Activated CD4-positive, alpha-beta T cell treated with anti-CD3 and anti-CD28 coated beads, Interleukin-2, amount 10 ng/mL, durations not matched to agents 7 days and 5 days (primary cell): ENCODE results near the gene MYO1B. TPM values are rescaled to one million over a fixed set of nuclear protein-coding genes. Genes with fewer than 3 reads are reported as not detected.

ENCODE experiments used
- CTCF ChIA-PET: fragments of 350-600 bp; sonication (Branson Sonifier 250); formaldehyde crosslinking; loops from one replicate; lab custom pipeline; 2021; ENCODE audit warnings: antibody characterized with exemption; lab: Charles Lee
- POLR2A ChIA-PET: fragments of 350-600 bp; sonication (Branson Sonifier 250); formaldehyde crosslinking; loops from one replicate; lab custom pipeline; 2021; ENCODE audit warnings: antibody characterized with exemption; lab: Charles Lee
- DNase-seq: peaks from one replicate; pipeline ENCODE4 v3.0.0-alpha.2; 2020
- H3K27ac Mint-ChIP-seq: one replicate; pipeline ENCODE4 v1.8.0; 2021; ENCODE audit warnings: mild to moderate bottlenecking, moderate library complexity, mixed read lengths
- H3K27me3 Mint-ChIP-seq: one replicate; pipeline ENCODE4 v1.8.0; 2021; ENCODE audit warnings: mixed read lengths
- H3K36me3 Mint-ChIP-seq: one replicate; pipeline ENCODE4 v1.8.0; 2021; ENCODE audit warnings: low read depth, mixed read lengths
- H3K4me1 Mint-ChIP-seq: one replicate; pipeline ENCODE4 v1.8.0; 2021; ENCODE audit warnings: mixed read lengths
- H3K4me3 Mint-ChIP-seq: one replicate; pipeline ENCODE4 v1.8.0; 2021; ENCODE audit warnings: mild to moderate bottlenecking, moderate library complexity, mixed read lengths
- H3K9me3 Mint-ChIP-seq: one replicate; pipeline ENCODE4 v1.8.0; 2021; ENCODE audit warnings: mixed read lengths
- total RNA-seq, 2 experiments: library from RNA; stranded (reverse); gene quantifications; one replicate each; pipeline ENCODE4 v1.2.3, GENCODE V29; 2021

Gene MYO1B
- total RNA-seq, 2 experiments from 2014 or later = 0.74 to 0.98 TPM

GRCh38 chr2:191321861-191322662, 76.9 kb downstream of the MYO1B start:
- Mint-ChIP-seq H3K27me3 (peaks cover 9% of the 10 kb centered on the region), H3K4me3 (no peak overlapping the region), H3K36me3 (no peaks in the 10 kb centered on the region), H3K4me1 (peaks cover 18% of the 10 kb centered on the region), H3K9me3 (no peaks in the 10 kb centered on the region), H3K27ac (no peak overlapping the region)
- ChIA-PET POLR2A (no interaction called here), CTCF (interaction anchor here (1.2 kb wide), 1 partner anchor 9 kb away, joined by 3 read pairs; no protein-coding TSS in a partner anchor)
- DNase-seq = peak; percentile 20

- Mint-ChIP-seq H3K27ac (no peak overlapping the region), H3K4me3 (no peak overlapping the region), H3K4me1 (peaks cover 18% of the 10 kb centered on the region), H3K27me3 (peaks cover 9% of the 10 kb centered on the region), H3K9me3 (no peaks in the 10 kb centered on the region), H3K36me3 (no peaks in the 10 kb centered on the region)
- ChIA-PET CTCF (no interaction called here), POLR2A (no interaction called here)
- no peak for DNase-seq
Observed at GRCh38 chr2:191322828-191323506, 77.8 kb downstream of the MYO1B start.

- no peak overlapping the region for H3K4me3 Mint-ChIP-seq
- DNase-seq = no peak
- CTCF ChIA-PET = interaction anchor here (1.0 kb wide), 1 partner anchor 18 kb away, joined by 3 read pairs; no protein-coding TSS in a partner anchor
- peaks cover 18% of the 10 kb centered on the region for H3K4me1 Mint-ChIP-seq
- H3K27me3 Mint-ChIP-seq = peaks cover 5% of the 10 kb centered on the region
- POLR2A ChIA-PET = no interaction called here
- H3K36me3 Mint-ChIP-seq = no peaks in the 10 kb centered on the region
- H3K9me3 Mint-ChIP-seq = no peaks in the 10 kb centered on the region
- no peak overlapping the region for H3K27ac Mint-ChIP-seq
Observed at GRCh38 chr2:191325651-191326365, 80.6 kb downstream of the MYO1B start.

- no peak overlapping the region for H3K27ac Mint-ChIP-seq
- ChIA-PET POLR2A (no interaction called here), CTCF (no interaction called here)
Observed at GRCh38 chr2:191327484-191327883, 82.3 kb downstream of the MYO1B start.

GRCh38 chr2:191328150-191328809, 83.1 kb downstream of the MYO1B start:
- no peaks in the 10 kb centered on the region for H3K4me1 Mint-ChIP-seq
- peaks cover 4% of the 10 kb centered on the region for H3K27me3 Mint-ChIP-seq
- no peak for DNase-seq
- ChIA-PET CTCF (interaction anchor here (0.6 kb wide), 1 partner anchor 12 kb away, joined by 3 read pairs; no protein-coding TSS in a partner anchor), POLR2A (no interaction called here)
- no peak overlapping the region for H3K4me3 Mint-ChIP-seq
- H3K27ac Mint-ChIP-seq = no peak overlapping the region
- peaks cover 3% of the 10 kb centered on the region for H3K9me3 Mint-ChIP-seq
- no peaks in the 10 kb centered on the region for H3K36me3 Mint-ChIP-seq

More at GRCh38 chr2:191327484-191327883, 82.3 kb downstream of the MYO1B start:
- Mint-ChIP-seq H3K4me1 (peaks cover 6% of the 10 kb centered on the region), H3K36me3 (no peaks in the 10 kb centered on the region), H3K4me3 (no peak overlapping the region), H3K9me3 (peaks cover 3% of the 10 kb centered on the region), H3K27me3 (peaks cover 5% of the 10 kb centered on the region)
- no peak for DNase-seq

GRCh38 chr2:191329841-191330240, 84.6 kb downstream of the MYO1B start:
- POLR2A ChIA-PET = no interaction called here
- Mint-ChIP-seq H3K9me3 (peaks cover 3% of the 10 kb centered on the region), H3K4me1 (no peaks in the 10 kb centered on the region), H3K36me3 (no peaks in the 10 kb centered on the region), H3K27me3 (peaks cover 3% of the 10 kb centered on the region), H3K4me3 (no peak overlapping the region), H3K27ac (no peak overlapping the region)
- CTCF ChIA-PET = no interaction called here
- no peak for DNase-seq

GRCh38 chr2:191333911-191334357, 88.7 kb downstream of the MYO1B start:
- Mint-ChIP-seq H3K9me3 (peaks cover 3% of the 10 kb centered on the region), H3K4me3 (no peak overlapping the region), H3K27me3 (no peaks in the 10 kb centered on the region), H3K4me1 (no peaks in the 10 kb centered on the region), H3K36me3 (no peaks in the 10 kb centered on the region), H3K27ac (no peak overlapping the region)
- no peak for DNase-seq
- ChIA-PET POLR2A (no interaction called here), CTCF (interaction anchor here (0.6 to 0.7 kb wide), 2 partner anchors 14 to 420 kb away, joined by 3 to 6 read pairs; no protein-coding TSS in a partner anchor)

GRCh38 chr2:191335875-191336464, 90.8 kb downstream of the MYO1B start:
- no peak for DNase-seq
- Mint-ChIP-seq H3K9me3 (peaks cover 3% of the 10 kb centered on the region), H3K27me3 (no peaks in the 10 kb centered on the region), H3K36me3 (no peaks in the 10 kb centered on the region), H3K27ac (no peak overlapping the region), H3K4me1 (no peaks in the 10 kb centered on the region), H3K4me3 (no peak overlapping the region)
- CTCF ChIA-PET = no interaction called here
- POLR2A ChIA-PET = no interaction called here

GRCh38 chr2:191341436-191341835, 96.2 kb downstream of the MYO1B start:
- H3K36me3 Mint-ChIP-seq = no peaks in the 10 kb centered on the region
- no peaks in the 10 kb centered on the region for H3K27me3 Mint-ChIP-seq
- no peak overlapping the region for H3K4me3 Mint-ChIP-seq
- H3K4me1 Mint-ChIP-seq = no peaks in the 10 kb centered on the region
- CTCF ChIA-PET = no interaction called here
- POLR2A ChIA-PET = no interaction called here
- H3K27ac Mint-ChIP-seq = no peak overlapping the region
- no peak for DNase-seq
- H3K9me3 Mint-ChIP-seq = no peaks in the 10 kb centered on the region

GRCh38 chr2:191343796-191344338, 98.7 kb downstream of the MYO1B start:
- Mint-ChIP-seq H3K36me3 (no peaks in the 10 kb centered on the region), H3K27ac (no peak overlapping the region), H3K4me1 (no peaks in the 10 kb centered on the region), H3K27me3 (no peaks in the 10 kb centered on the region), H3K9me3 (no peaks in the 10 kb centered on the region), H3K4me3 (no peak overlapping the region)
- POLR2A ChIA-PET = no interaction called here
- CTCF ChIA-PET = interaction anchor here (1.4 kb wide), 1 partner anchor 19 kb away, joined by 3 read pairs; no protein-coding TSS in a partner anchor
- no peak for DNase-seq

- Mint-ChIP-seq H3K36me3 (no peaks in the 10 kb centered on the region), H3K4me3 (no peak overlapping the region), H3K4me1 (no peaks in the 10 kb centered on the region), H3K27me3 (no peaks in the 10 kb centered on the region), H3K27ac (no peak overlapping the region), H3K9me3 (no peaks in the 10 kb centered on the region)
- POLR2A ChIA-PET = no interaction called here
- DNase-seq = no peak
- CTCF ChIA-PET = no interaction called here
Observed at GRCh38 chr2:191345788-191346187, 100.6 kb downstream of the MYO1B start.

GRCh38 chr2:191347154-191347553, 102.0 kb downstream of the MYO1B start:
- ChIA-PET CTCF (no interaction called here), POLR2A (no interaction called here)
- Mint-ChIP-seq H3K27me3 (no peaks in the 10 kb centered on the region), H3K27ac (no peak overlapping the region), H3K4me3 (no peak overlapping the region), H3K4me1 (no peaks in the 10 kb centered on the region), H3K9me3 (no peaks in the 10 kb centered on the region), H3K36me3 (no peaks in the 10 kb centered on the region)
- no peak for DNase-seq
